Measurements from ENCODE around the gene RRP36.

Gene RRP36, protein sequence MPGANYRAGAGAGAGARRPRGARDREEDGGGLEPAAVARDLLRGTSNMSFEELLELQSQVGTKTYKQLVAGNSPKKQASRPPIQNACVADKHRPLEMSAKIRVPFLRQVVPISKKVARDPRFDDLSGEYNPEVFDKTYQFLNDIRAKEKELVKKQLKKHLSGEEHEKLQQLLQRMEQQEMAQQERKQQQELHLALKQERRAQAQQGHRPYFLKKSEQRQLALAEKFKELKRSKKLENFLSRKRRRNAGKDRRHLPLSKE

DNA sequence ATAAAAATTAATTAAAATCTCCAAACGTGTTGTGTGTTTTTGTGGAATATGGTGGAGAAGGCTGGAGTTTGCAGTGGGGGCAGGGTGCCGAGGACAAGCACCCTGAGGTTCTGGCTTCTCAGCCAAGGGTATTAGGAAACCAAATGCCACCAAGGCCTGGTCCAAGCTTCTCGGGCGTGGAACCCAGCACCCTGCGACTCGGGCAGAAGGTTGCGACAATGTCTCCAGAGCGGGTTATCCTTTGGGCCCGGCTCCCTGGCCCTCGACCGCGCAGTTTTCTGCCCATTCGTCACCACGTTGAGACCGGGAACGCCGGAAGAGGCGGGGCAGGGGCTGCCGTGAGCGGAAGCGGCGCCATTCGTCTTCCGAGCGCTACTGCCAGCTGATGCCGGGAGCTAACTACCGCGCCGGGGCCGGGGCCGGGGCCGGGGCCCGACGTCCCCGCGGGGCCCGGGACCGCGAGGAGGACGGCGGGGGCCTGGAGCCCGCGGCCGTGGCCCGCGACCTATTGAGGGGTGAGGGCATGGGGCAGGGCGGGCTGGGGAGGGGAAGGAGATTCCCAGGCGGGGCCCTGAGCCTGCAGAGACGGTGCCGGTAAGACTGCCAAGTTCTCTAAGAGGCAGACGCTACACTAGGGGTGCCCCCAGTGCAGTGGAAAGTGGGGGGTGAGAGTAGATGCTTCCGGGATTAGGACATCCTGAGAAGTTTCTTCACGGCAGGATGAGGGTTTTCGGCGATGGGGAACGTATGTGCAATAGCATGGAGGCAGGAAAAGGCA, at the start of gene RRP36:
Gene RRP36 (plus strand): TSS at position 354 of the 778 bp plus-strand sequence. CDS start 32 bp downstream, at position 386.
- H3K4me3 ChIP-seq (ENCODE audit: control insufficient read depth, low read depth, low read length) = peak within 1 kb of the TSS; percentile 100
- TF ChIP-seq, protein P1, sequence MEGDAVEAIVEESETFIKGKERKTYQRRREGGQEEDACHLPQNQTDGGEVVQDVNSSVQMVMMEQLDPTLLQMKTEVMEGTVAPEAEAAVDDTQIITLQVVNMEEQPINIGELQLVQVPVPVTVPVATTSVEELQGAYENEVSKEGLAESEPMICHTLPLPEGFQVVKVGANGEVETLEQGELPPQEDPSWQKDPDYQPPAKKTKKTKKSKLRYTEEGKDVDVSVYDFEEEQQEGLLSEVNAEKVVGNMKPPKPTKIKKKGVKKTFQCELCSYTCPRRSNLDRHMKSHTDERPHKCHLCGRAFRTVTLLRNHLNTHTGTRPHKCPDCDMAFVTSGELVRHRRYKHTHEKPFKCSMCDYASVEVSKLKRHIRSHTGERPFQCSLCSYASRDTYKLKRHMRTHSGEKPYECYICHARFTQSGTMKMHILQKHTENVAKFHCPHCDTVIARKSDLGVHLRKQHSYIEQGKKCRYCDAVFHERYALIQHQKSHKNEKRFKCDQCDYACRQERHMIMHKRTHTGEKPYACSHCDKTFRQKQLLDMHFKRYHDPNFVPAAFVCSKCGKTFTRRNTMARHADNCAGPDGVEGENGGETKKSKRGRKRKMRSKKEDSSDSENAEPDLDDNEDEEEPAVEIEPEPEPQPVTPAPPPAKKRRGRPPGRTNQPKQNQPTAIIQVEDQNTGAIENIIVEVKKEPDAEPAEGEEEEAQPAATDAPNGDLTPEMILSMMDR (conservative IDR thresholded peaks at IDR 0.05; ENCODE audit: control insufficient read depth, insufficient read depth, low read depth, low read length) = no peak
- peak; percentile 62 for DNase-seq (ENCODE audit: low read depth)

DNA sequence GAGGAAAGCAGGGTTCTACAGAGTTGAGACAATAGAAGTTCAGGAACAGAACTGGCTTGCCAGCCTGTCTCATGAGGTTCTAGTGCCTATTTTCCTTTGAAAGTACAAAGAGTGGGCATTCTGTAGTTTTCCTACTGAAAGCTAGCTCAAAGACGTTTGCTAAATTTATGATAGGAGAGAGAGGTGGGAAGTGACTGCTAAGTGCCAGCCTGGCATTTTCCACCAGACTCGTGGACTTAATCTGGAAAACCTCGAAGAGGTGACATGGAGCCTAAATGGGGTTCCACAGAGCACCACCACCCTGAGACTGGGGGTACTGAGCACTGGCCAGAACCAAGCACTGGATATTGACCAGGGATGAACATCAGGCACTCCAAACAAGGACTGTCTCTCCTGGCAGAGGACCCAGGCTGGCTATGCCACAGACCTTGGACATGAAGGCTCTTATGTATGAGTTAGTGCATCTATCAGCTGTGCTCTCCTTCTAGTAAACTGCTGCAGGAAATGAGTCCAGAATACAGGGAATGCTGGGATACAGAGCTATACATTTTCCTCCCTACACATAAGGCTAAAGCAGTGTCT, 49.6 kb upstream of the RRP36 start:
- no peak overlapping the region for H3K4me3 ChIP-seq (ENCODE audit: control insufficient read depth, low read depth, low read length)
- TF ChIP-seq, protein P1 (conservative IDR thresholded peaks at IDR 0.05; ENCODE audit: control insufficient read depth, insufficient read depth, low read depth, low read length) = no peak
- DNase-seq (ENCODE audit: low read depth) = no peak

DNA sequence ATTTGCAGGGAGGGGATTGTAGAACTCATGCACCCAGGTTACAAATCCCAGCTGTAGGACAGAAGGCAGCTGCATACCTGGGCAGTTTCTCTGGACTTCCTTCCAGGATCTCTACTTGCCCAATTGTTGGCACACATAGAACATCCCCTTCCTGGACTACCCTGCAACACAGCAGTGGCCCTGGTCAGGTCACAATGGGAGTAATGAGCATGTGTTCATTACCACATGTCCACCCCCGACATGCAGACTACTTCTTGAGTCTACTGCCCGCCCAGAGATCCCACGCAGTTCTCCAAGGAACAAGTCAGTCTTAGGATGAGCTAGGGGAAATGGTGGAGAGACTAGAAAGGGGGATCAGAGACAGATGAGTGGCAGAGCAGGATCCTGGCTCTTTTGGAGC, 47.5 kb upstream of the RRP36 start:
- TF ChIP-seq, protein P1 (conservative IDR thresholded peaks at IDR 0.05; ENCODE audit: control insufficient read depth, insufficient read depth, low read depth, low read length) = no peak
- no peak overlapping the region for H3K4me3 ChIP-seq (ENCODE audit: control insufficient read depth, low read depth, low read length)
- DNase-seq (ENCODE audit: low read depth) = no peak

DNA sequence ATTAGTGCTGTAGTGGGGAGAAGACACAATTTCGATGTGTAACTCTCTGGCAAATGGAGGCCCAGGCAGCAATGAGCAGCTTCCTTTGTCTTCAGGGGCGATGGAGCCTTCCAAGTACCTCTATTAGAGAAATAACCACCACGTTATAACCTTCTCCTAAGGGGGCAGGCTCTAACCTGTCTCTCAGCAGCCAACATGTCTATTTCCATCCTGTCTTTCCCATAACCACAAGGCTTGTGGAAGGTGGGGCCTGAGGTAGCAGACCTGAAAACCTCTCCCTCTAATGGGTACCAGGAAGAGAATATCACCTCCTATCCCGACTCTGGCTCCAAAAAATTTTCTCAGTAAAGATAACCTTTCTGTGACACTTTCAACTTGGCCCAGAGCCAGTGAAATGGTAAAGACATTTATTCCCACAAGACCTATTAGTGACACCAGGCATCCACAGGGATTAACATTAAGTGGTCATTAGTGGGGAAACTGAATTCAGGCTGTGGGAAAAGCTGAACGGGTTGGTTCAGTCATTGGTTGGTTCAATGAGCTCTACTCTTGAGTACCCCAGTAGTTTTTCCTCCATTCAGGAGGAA, 46.4 kb upstream of the RRP36 start:
- no peak for DNase-seq (ENCODE audit: low read depth)
- TF ChIP-seq, protein P1 (conservative IDR thresholded peaks at IDR 0.05; ENCODE audit: control insufficient read depth, insufficient read depth, low read depth, low read length) = no peak
- H3K4me3 ChIP-seq (ENCODE audit: control insufficient read depth, low read depth, low read length) = no peak overlapping the region

DNA sequence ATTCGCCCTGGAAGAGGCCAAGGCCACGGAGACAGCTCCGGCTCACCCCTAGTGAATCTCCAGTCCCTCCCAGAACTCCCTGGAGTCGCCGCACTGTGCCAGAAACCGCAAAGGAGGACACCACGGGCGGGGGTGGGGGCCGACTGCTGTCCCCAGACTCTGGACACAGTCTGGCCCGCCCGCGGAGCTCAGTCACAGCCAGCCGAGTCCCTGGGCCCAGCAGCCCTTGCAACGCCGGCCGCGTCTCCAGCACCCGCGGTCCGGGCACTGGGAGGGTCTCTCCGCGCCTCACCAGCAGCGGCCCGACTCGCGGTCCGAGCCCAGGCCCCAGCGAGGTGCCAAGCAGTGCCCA, 43.0 kb upstream of the RRP36 start:
- TF ChIP-seq, protein P1 (conservative IDR thresholded peaks at IDR 0.05; ENCODE audit: control insufficient read depth, insufficient read depth, low read depth, low read length) = no peak
- H3K4me3 ChIP-seq (ENCODE audit: control insufficient read depth, low read depth, low read length) = peak overlapping the region; percentile 61
- peak; percentile 34 for DNase-seq (ENCODE audit: low read depth)

DNA sequence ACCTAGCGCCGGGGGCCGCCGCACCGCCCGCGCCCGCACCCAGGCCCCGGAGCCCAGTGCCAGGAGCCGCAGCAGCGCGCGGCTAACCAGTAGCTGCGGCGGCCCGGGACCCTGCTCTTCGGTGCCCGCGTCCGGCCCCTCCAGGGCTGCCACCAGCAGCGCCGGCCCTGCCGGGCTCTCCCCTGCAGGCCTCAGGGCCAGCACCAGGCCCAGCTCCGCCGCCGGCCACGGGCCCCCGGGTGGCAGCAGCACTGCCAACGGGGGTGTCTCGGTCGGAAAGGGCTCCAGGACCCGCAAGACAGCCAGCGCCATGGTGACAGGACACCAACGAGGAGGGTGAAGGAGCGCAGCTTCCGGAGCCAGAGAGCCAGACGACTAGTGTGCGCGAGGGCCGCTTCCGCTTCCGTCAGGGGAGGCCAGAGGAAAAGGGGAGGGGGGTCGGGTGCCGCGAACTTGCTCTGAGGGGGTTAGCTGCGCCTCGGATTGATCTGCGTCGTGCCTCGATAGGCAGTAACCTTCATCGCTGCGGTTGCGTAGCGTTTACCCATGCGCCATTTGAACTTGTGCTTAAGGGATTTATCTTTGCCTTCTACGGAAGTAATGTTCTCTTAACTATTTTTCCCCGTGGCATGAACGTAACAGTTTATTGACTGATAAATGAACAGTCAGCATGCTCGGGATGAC, 42.4 kb upstream of the RRP36 start, which contains the start of gene PEX6:
Gene PEX6 (minus strand): TSS at position 343 of the 684 bp plus-strand sequence. CDS start 31 bp downstream, at position 312.
- DNase-seq (ENCODE audit: low read depth) = peak; percentile 81
- TF ChIP-seq, protein P1 (conservative IDR thresholded peaks at IDR 0.05; ENCODE audit: control insufficient read depth, insufficient read depth, low read depth, low read length) = no peak
- H3K4me3 ChIP-seq (ENCODE audit: control insufficient read depth, low read depth, low read length) = peak within 1 kb of the TSS; percentile 61

Measured in fibroblast of mammary gland (primary cell).